LNCaP clone FGC (cell line): ENCODE measurements around the gene C2orf81.
"Not testable (repeated sequence)": the region's sequence is repeated elsewhere in the genome, so short reads cannot be mapped to it uniquely, and the experiment has no call there.

ENCODE experiments used
- DNase-seq: peaks from one replicate; pipeline ENCODE4 v3.0.0-alpha.2; 2011; ENCODE audit warnings: low read depth
- H3K4me3 ChIP-seq: 2 replicates; pipeline ENCODE4 v1.5.1; 2011; ENCODE audit warnings: mild to moderate bottlenecking, low read depth, low read length, control low read depth
- TF ChIP-seq, protein P1 (sequence below): IDR thresholded peaks from 2 replicates; pipeline ENCODE4 v1.5.1; 2012; ENCODE audit warnings: mild to moderate bottlenecking; ENCODE audit not compliant: control insufficient read depth, insufficient read depth; ENCODE audit errors: extremely low read depth

Gene C2orf81

DNA sequence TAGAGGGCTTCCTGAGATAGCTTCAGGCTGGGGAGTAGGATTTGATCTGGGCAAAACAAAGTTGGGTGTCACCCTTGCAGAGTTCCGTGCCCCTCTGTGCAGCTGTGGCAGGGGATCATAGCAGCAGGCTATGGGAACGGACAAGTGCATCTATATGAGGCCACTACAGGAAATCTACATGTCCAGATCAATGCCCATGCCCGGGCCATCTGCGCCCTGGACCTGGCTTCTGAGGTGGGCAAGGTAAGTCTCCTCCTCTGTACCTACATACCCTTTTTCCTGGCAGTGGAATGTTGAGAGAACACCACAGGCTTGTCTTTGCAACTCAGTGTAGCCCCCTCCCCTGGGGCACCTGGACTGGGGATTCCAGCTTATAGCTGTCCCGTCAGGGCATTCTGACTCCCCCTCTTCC is 3.6 kb upstream of the C2orf81 start:
- DNase-seq = no peak
- H3K4me3 ChIP-seq = no peak overlapping the region
- TF ChIP-seq, protein P1, sequence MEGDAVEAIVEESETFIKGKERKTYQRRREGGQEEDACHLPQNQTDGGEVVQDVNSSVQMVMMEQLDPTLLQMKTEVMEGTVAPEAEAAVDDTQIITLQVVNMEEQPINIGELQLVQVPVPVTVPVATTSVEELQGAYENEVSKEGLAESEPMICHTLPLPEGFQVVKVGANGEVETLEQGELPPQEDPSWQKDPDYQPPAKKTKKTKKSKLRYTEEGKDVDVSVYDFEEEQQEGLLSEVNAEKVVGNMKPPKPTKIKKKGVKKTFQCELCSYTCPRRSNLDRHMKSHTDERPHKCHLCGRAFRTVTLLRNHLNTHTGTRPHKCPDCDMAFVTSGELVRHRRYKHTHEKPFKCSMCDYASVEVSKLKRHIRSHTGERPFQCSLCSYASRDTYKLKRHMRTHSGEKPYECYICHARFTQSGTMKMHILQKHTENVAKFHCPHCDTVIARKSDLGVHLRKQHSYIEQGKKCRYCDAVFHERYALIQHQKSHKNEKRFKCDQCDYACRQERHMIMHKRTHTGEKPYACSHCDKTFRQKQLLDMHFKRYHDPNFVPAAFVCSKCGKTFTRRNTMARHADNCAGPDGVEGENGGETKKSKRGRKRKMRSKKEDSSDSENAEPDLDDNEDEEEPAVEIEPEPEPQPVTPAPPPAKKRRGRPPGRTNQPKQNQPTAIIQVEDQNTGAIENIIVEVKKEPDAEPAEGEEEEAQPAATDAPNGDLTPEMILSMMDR = no peak

DNA sequence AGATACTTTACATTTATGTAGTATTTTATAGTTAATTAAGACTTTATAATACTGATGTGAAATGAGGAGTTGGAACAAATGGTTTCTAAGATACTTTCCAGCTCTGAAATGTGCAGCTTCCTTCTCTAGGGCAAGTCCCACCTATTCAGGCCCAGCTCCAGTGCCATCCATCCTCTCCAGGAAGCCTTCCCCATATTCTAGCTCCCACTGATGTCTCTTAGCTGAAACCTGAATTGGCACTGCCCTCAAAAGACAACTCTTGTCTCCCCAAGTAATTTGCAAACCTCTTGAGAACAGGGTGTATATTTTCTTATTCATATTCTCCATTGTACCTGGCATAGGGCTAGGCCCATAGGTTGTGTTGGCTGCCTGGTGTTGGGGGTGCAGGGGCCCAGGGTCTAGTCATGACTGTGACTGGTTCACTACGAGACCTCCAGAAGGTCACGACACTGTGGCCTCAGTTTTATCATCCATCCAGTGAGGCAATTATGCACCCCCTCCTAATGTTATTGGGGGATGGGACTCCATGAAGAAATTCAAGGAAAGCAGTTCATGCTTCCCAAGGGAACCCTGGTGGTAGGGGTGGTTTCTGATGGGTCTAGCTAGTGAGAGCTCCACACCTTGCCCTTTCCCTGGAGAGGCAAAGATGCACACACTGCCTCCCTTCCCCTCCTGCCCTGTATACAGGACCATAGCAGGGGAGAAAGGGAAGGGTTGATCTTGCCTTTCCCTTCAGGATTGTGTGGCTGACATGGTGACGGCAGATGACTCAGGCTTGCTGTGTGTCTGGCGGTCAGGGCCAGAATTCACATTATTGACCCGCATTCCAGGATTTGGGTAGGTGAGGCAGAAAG is 2.9 kb upstream of the C2orf81 start:
- H3K4me3 ChIP-seq = no peak overlapping the region
- DNase-seq = no peak
- TF ChIP-seq, protein P1 = no peak

DNA sequence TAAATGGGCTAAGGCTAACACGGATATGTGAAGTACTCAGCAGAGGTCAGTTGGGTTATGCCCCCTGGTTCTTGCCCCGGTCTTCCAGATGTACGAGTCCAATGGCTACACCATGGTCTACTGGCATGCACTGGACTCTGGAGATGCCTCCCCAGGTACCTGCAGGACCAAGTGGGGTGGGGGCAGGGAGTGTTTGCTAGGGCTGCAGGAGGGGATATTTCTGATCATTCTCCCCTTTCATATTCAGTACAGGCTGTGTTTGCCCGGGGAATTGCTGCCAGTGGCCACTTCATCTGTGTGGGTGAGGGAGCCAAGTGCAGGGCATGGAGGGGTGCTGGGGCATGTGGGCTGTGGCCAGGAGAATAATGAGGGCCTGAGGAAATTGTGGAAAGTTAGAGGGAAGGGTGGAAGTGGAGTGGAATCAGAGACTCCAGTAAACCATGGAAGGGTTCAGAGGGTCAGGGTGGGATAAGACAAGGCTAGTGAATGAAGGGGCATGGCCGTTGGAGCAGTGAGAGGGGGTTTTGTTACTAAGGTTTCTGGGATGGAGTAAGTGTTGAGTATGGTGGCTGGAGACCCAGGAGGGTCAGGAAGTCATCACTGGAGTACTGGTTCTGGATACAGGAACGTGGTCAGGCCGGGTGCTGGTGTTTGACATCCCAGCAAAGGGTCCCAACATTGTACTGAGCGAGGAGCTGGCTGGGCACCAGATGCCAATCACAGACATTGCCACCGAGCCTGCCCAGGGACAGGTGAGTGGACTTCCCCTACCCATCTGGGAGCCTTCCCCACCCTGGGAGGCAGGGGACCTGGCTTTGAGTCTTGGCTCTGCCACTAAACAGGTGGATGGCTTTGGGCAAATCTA is 2.0 kb upstream of the C2orf81 start:
- H3K4me3 ChIP-seq = no peak overlapping the region
- DNase-seq = no peak
- TF ChIP-seq, protein P1 = no peak

DNA sequence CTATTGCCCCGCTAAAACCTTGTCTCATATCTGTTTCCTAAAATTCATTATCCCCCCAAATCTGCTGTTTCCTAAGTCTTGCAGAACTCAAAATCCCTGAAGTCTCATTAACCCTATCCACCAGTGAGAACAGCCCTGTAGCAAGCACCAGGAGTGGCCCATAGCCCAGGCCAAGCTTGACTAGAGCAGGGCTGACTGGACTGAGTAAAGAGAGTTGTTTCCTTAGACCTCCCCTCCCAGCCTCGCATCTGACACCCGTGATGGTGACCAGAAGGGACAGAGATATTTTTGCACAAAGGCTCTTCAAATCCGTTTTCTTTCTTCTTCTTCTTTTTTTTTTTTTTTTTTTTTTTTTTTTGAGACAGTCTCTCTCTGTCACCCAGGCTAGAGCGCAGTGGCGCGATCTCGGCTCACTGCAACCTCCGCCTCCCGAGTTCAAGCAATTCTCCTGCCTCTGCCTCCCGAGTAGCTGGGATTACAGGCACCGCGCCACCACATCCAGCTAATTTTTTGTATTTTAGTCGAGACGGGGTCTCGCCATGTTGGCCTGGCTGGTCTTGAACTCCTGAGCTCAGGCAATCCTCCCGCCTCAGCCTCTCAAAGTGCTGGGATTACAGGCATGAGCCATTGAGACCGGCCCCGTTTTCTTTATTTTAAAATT is 846 bp downstream of the C2orf81 start:
- peak overlapping the region; percentile 62 for H3K4me3 ChIP-seq
- not testable (repeated sequence) for DNase-seq

DNA sequence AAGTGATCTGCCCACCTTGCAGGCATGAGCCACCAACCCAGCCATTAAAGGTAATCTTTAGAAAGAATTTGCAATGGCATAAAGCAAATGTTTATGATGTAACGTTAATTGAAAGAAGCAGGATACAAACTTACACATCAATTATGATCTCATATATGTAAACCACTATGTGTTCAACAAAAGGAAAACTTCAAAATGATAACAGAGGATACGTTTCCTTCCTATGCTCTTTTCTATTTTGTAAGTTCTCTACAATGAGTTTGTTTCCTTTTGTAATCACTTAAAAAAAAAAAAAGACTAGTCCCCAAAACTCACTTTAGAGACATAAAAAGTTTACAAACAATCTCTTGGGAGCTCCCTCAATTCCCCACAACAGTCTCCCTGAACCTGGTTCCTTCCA is 1.4 kb downstream of the C2orf81 start:
- H3K4me3 ChIP-seq = no peak overlapping the region
- TF ChIP-seq, protein P1 = no peak
- no peak for DNase-seq

DNA sequence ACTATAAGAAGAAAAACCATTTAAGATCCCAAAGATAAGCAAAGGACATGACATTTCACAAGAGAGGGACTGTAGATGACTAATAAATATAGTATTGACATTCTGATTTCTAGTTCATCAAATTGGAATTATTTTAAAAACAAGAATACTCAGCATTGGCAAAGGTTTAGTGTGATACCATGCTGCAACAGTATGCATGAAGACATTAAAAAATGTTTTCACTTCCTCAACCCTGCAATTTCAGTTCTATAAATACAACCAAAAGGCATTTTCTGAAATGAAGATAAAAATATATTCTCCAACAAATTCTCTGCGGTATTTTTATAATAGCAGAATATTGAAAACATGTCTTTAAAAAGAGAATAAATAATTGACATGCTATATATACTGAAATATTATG is 2.1 kb downstream of the C2orf81 start:
- no peak for DNase-seq
- TF ChIP-seq, protein P1 = no peak
- no peak overlapping the region for H3K4me3 ChIP-seq

DNA sequence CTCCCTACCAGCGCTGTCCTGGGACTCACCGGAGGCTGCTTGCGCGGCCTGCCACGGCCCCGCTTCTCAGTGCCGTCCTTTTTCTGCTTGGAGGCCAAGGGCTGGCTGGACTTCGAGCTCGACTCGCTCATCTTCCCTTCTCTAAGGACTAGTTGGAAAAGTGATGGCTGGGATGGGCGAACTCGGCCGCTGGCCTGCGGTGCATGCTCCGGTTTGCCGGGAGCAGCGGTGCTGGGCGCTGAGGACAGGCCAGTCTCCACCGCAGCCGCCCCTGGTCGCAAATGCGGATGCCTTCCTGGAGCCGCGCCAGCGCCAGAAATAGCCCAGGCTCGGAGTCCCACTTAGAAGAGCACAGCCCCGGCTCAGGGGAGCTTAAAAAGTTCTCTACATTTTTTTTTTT is 3.1 kb downstream of the C2orf81 start:
- TF ChIP-seq, protein P1 = no peak
- no peak overlapping the region for H3K4me3 ChIP-seq
- DNase-seq = no peak
